ENCODE data around the gene MGAM2. TPM values are rescaled to one million over a fixed set of nuclear protein-coding genes. Genes with fewer than 3 reads are reported as not detected.

Gene MGAM2
- total and polyA plus RNA-seq, 10 donors, result 0.03 to 12.1 (median 3.0) TPM

GRCh38 chr7:142110098-142110497 lies 1.4 kb upstream of the MGAM2 start:
- 73 to 86% (median 80%) methylated on average over 4 of the region's 4 CpGs for WGBS, 5 donors
- no peaks in the 10 kb centered on the region for H3K27me3 ChIP-seq (replicated peaks in 1 of 7)
- peaks cover 0 to 12% (median under 1%) of the 10 kb centered on the region in 6 donors for H3K4me1 ChIP-seq
- no peaks in the 10 kb centered on the region for H3K9me3 ChIP-seq
- H3K4me3 ChIP-seq, result no peak overlapping the region
- no peak overlapping the region for H3K27ac ChIP-seq
- intact Hi-C loops (cut with DNase I; ENCODE audit: low total_unique reads), result no loop called here
- DNase-seq, result no peak
- H3K36me3 ChIP-seq, result peaks cover 0 to 6% (median 0%) of the 10 kb centered on the region in 6 donors
- TF ChIP-seq POLR2A (IDR thresholded peaks at IDR 0.05), result no peak
- no peak for TF ChIP-seq CTCF (IDR thresholded peaks at IDR 0.05 in 8 of 11, conservative IDR thresholded peaks at IDR 0.05 in 3 of 11)
- no peak for TF ChIP-seq POLR2AphosphoS5 (IDR thresholded peaks at IDR 0.05)

- TF ChIP-seq POLR2AphosphoS5 (IDR thresholded peaks at IDR 0.05) (no peak), POLR2A (IDR thresholded peaks at IDR 0.05) (no peak), CTCF (IDR thresholded peaks at IDR 0.05 in 8 of 11, conservative IDR thresholded peaks at IDR 0.05 in 3 of 11) (no peak)
- intact Hi-C loops (cut with DNase I; ENCODE audit: low total_unique reads), result no loop called here
Observed at GRCh38 chr7:142110638-142111037, 880 bp upstream of the MGAM2 start.

DNA sequence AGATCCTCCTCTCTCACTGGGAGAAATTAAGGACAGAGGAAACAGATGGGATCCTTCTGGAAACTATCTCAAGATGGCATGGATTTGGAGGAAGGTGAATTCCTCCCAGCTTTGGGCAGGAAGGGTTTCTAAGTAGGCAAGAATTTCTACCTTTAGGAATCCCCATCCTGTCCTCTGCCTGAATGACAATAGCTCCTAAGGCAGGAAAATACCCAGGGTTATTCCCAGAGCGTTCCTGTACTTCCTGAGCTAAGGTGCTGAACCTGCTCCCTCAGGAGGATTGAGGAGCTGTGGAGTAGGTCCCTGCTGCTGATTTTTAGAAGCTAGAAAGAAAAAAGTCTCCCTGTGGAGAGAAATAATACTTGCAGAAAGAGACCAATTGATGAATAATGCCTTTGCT lies 568 bp downstream of the MGAM2 start:
- WGBS, 5 donors, result 48 to 65% (median 57%) methylated on average over 1 of the region's 1 CpG
- TF ChIP-seq POLR2AphosphoS5 (IDR thresholded peaks at IDR 0.05) (no peak), POLR2A (IDR thresholded peaks at IDR 0.05) (no peak), CTCF (IDR thresholded peaks at IDR 0.05 in 8 of 11, conservative IDR thresholded peaks at IDR 0.05 in 3 of 11) (no peak)

More at GRCh38 chr7:142110638-142111037, 880 bp upstream of the MGAM2 start:
- WGBS, 5 donors, result 60 to 79% (median 76%) methylated on average over 3 of the region's 3 CpGs
- Histone ChIP-seq H3K9me3 (no peaks in the 10 kb centered on the region), H3K4me3 (no peak overlapping the region), H3K4me1 (peaks cover 0 to 6% (median 0%) of the 10 kb centered on the region in 6 donors), H3K36me3 (peaks cover 0 to 6% (median 0%) of the 10 kb centered on the region in 6 donors), H3K27me3 (replicated peaks in 1 of 7) (no peaks in the 10 kb centered on the region), H3K27ac (no peak overlapping the region)
- no peak for DNase-seq

GRCh38 chr7:142114207-142114606 lies 2.7 kb downstream of the MGAM2 start:
- TF ChIP-seq POLR2AphosphoS5 (IDR thresholded peaks at IDR 0.05) (no peak), POLR2A (IDR thresholded peaks at IDR 0.05) (no peak), CTCF (IDR thresholded peaks at IDR 0.05 in 8 of 11, conservative IDR thresholded peaks at IDR 0.05 in 3 of 11) (no peak)
- intact Hi-C loops (cut with DNase I; ENCODE audit: low total_unique reads), result no loop called here
- Histone ChIP-seq H3K4me3 (no peak overlapping the region), H3K27ac (no peak overlapping the region), H3K27me3 (replicated peaks in 1 of 7) (no peaks in the 10 kb centered on the region), H3K4me1 (no peaks in the 10 kb centered on the region), H3K36me3 (no peaks in the 10 kb centered on the region), H3K9me3 (no peaks in the 10 kb centered on the region)
- no peak for DNase-seq
- 66 to 88% (median 79%) methylated on average over 3 of the region's 3 CpGs for WGBS, 5 donors

More for the DNA sequence above, 568 bp downstream of the MGAM2 start:
- intact Hi-C loops (cut with DNase I; ENCODE audit: low total_unique reads), result no loop called here
- no peak for DNase-seq
- H3K9me3 ChIP-seq, result no peaks in the 10 kb centered on the region
- H3K36me3 ChIP-seq, result peaks cover 0 to 6% (median 0%) of the 10 kb centered on the region in 6 donors
- no peaks in the 10 kb centered on the region for H3K27me3 ChIP-seq (replicated peaks in 1 of 7)
- no peaks in the 10 kb centered on the region for H3K4me1 ChIP-seq
- no peak overlapping the region for H3K4me3 ChIP-seq
- H3K27ac ChIP-seq, result no peak overlapping the region

All from spleen (tissue), 11 donors.